IMR-90 (cell line): ENCODE measurements around the gene RERE. TPM values are rescaled to one million over a fixed set of nuclear protein-coding genes. Genes with fewer than 3 reads are reported as not detected.

Experiments
- ATAC-seq: fragments of 200-7000 bp; cut with Tn5 transposase; 2 replicates; pipeline ENCODE4 v1.9.1; 2020; ENCODE audit warnings: low read depth, mild to moderate bottlenecking, moderate library complexity
- BruUV-seq: library from RNA; stranded (reverse); fragments of 400-500 nt; replicated peaks from 2 replicates; lab custom pipeline; 2021; lab: Mats Ljungman, UMichigan
- CTCF ChIA-PET: fragments of 300-600 bp; formaldehyde crosslinking; extraction: SDS; loops from one replicate; lab custom pipeline; 2021; ENCODE audit warnings: antibody characterized with exemption; lab: Yijun Ruan, JAX
- POLR2A ChIA-PET: fragments of 300-600 bp; sonication (Branson Sonifier 250); formaldehyde crosslinking; loops from one replicate; lab custom pipeline; 2022; ENCODE audit warnings: antibody characterized with exemption; ENCODE audit not compliant: unreplicated experiment; lab: Charles Lee
- DNase-seq: peaks from one replicate; pipeline ENCODE4 v3.0.0; 2013
- H2AFZ ChIP-seq: replicated peaks from 2 replicates; pipeline ENCODE3; 2013; ENCODE audit warnings: low read length, mild to moderate bottlenecking; ENCODE audit not compliant: poor library complexity
- H2AK5ac ChIP-seq: 2 replicates; pipeline ENCODE4 v1.6.1; 2013; ENCODE audit warnings: low read depth, low read length, inconsistent platforms
- H2AK9ac ChIP-seq: replicated peaks from 2 replicates; pipeline ENCODE3; 2013; ENCODE audit warnings: mild to moderate bottlenecking, low read depth, low read length, moderate library complexity; ENCODE audit not compliant: poor library complexity
- H2BK120ac ChIP-seq: 2 replicates; pipeline ENCODE4 v1.6.1; 2013; ENCODE audit warnings: low read depth, low read length, inconsistent platforms
- H2BK15ac ChIP-seq: 3 replicates; pipeline ENCODE4 v1.6.1; 2013; ENCODE audit warnings: low read depth, low read length, inconsistent platforms
- H2BK20ac ChIP-seq: 2 replicates; pipeline ENCODE4 v1.6.1; 2013; ENCODE audit warnings: low read depth, mild to moderate bottlenecking, inconsistent platforms, low read length, moderate library complexity
- H2BK5ac ChIP-seq: 2 replicates; pipeline ENCODE4 v1.6.1; 2013; ENCODE audit warnings: mild to moderate bottlenecking, low read depth, low read length, inconsistent platforms; ENCODE audit not compliant: poor library complexity, severe bottlenecking
- H3K14ac ChIP-seq: replicated peaks from 2 replicates; pipeline ENCODE4 v1.6.1; 2013; ENCODE audit warnings: low read depth, low read length, inconsistent platforms
- H3K18ac ChIP-seq: 2 replicates; pipeline ENCODE4 v1.6.1; 2013; ENCODE audit warnings: low read depth, low read length, control low read depth
- H3K23ac ChIP-seq: 2 replicates; pipeline ENCODE4 v1.6.1; 2013; ENCODE audit warnings: low read depth, low read length, inconsistent platforms
- H3K27ac ChIP-seq: 2 replicates; pipeline ENCODE4 v1.5.1; 2013; ENCODE audit warnings: mild to moderate bottlenecking, control low read depth, low read length; ENCODE audit not compliant: insufficient read depth
- H3K27me3 ChIP-seq: 2 replicates; pipeline ENCODE4 v1.6.1; 2013; ENCODE audit warnings: low read length; ENCODE audit not compliant: control insufficient read depth, insufficient read depth
- H3K36me3 ChIP-seq: 2 replicates; pipeline ENCODE4 v1.6.1; 2013; ENCODE audit warnings: low read length, mixed read lengths; ENCODE audit not compliant: control insufficient read depth, insufficient read depth
- H3K4ac ChIP-seq: 2 replicates; pipeline ENCODE4 v1.6.1; 2013; ENCODE audit warnings: low read depth, low read length, inconsistent platforms
- H3K4me1 ChIP-seq: 2 replicates; pipeline ENCODE4 v1.6.1; 2013; ENCODE audit warnings: low read length, mixed read lengths; ENCODE audit not compliant: control insufficient read depth, insufficient read depth
- H3K4me2 ChIP-seq: 2 replicates; pipeline ENCODE4 v1.6.1; 2013; ENCODE audit warnings: low read depth, mild to moderate bottlenecking, control low read depth, low read length, moderate library complexity
- H3K4me3 ChIP-seq: 2 replicates; pipeline ENCODE4 v1.5.1; 2013; ENCODE audit warnings: low read depth, mild to moderate bottlenecking, control low read depth, low read length, moderate library complexity; ENCODE audit not compliant: insufficient read depth
- H3K56ac ChIP-seq: 2 replicates; pipeline ENCODE4 v1.6.1; 2013; ENCODE audit warnings: low read length, inconsistent platforms; ENCODE audit not compliant: insufficient read depth; ENCODE audit errors: extremely low read depth
- H3K79me1 ChIP-seq, 2 experiments: 2 replicates each; pipeline ENCODE4 v1.6.1; 2013; ENCODE audit warnings: low read length in 2 of 2, inconsistent platforms in 1 of 2, low read depth in 1 of 2
- H3K9ac ChIP-seq: 2 replicates; pipeline ENCODE4 v1.6.1; 2013; ENCODE audit warnings: low read depth, low read length, control low read depth
- H3K9me1 ChIP-seq: 2 replicates; pipeline ENCODE4 v1.6.1; 2013; ENCODE audit warnings: low read length, inconsistent platforms; ENCODE audit not compliant: insufficient read depth
- H3K9me3 ChIP-seq: 2 replicates; pipeline ENCODE4 v1.6.1; 2013; ENCODE audit warnings: low read length; ENCODE audit not compliant: control insufficient read depth, insufficient read depth
- H4K20me1 ChIP-seq: 2 replicates; pipeline ENCODE4 v1.6.1; 2013; ENCODE audit warnings: low read length, inconsistent platforms; ENCODE audit not compliant: insufficient read depth
- H4K5ac ChIP-seq: 2 replicates; pipeline ENCODE4 v1.6.1; 2013; ENCODE audit warnings: mild to moderate bottlenecking, low read depth, low read length, control low read depth
- H4K8ac ChIP-seq, 2 experiments: 2 replicates each; pipeline ENCODE4 v1.6.1; 2013; ENCODE audit warnings: low read depth in 2 of 2, low read length in 2 of 2, control low read depth in 1 of 2, inconsistent platforms in 1 of 2
- H4K91ac ChIP-seq: 2 replicates; pipeline ENCODE4 v1.6.1; 2013; ENCODE audit warnings: low read depth, low read length, inconsistent platforms; ENCODE audit not compliant: insufficient read depth
- CHD1 ChIP-seq: IDR thresholded peaks from 2 replicates; pipeline ENCODE4 v1.6.1; 2012; ENCODE audit warnings: low read depth, low read length, improper control_type of control experiment
- MXI1 ChIP-seq: IDR thresholded peaks from 2 replicates; pipeline ENCODE4 v1.6.1; 2012; ENCODE audit warnings: low read depth, mild to moderate bottlenecking, low read length, moderate library complexity, borderline replicate concordance
- POLR2A ChIP-seq: IDR thresholded peaks from 2 replicates; pipeline ENCODE4 v1.6.1; 2012; ENCODE audit warnings: mild to moderate bottlenecking, low read depth, low read length
- RAD21 ChIP-seq: IDR thresholded peaks from 2 replicates; pipeline ENCODE4 v1.6.1; 2012; ENCODE audit warnings: low read length, improper control_type of control experiment
- RFX5 ChIP-seq: IDR thresholded peaks from 2 replicates; pipeline ENCODE4 v1.8.0; 2012; ENCODE audit warnings: low read depth, mild to moderate bottlenecking, low read length, moderate library complexity
- WGBS, 2 experiments: methylation state at CpG; one replicate each; pipeline versions ENCODE4 v1.1.5 to v1.1.7; 2013; ENCODE audit warnings: missing lambda C conversion rate in 2 of 2; ENCODE audit not compliant: insufficient read length in 1 of 2; ENCODE audit errors: extremely low coverage in 2 of 2; 5-methylcytosine and 5-hydroxymethylcytosine counted together
- dilution Hi-C: fragments of 300-500 bp; cut with HindIII; formaldehyde crosslinking; loops from one replicate; pipeline ENCODE4 v1.14.3; 2018; ENCODE audit warnings: low sequenced_read_pairs; ENCODE audit not compliant: unreplicated experiment
- in situ Hi-C: fragments of 300-500 bp; cut with MboI; formaldehyde crosslinking; loops from 3 replicates; pipeline ENCODE4 v1.14.3; 2019; ENCODE audit warnings: low sequenced_read_pairs, inconsistent platforms, mixed read lengths
- intact Hi-C: fragments of 100-400 bp; cut with micrococcal nuclease; formaldehyde crosslinking; loops from 2 replicates; pipeline ENCODE4 v1.10.0; 2022
- polyA plus RNA-seq, 3 experiments: library from polyadenylated mRNA; depleted of rRNA; stranded (reverse); fragments of >200 nt; gene quantifications; 2 replicates each; pipeline ENCODE4 v1.2.3, GENCODE V29; 2012; ENCODE audit warnings: low replicate concordance in 1 of 3
- total RNA-seq: library from RNA; depleted of rRNA; stranded (reverse); fragments of >200 nt; gene quantifications from 2 replicates; pipeline ENCODE4 v1.2.3, GENCODE V29; 2012

The RERE gene
- total and polyA plus RNA-seq, 2 of the 4 experiments (the other 2 are of a cell fraction): 11.5 to 25.1 TPM

DNA sequence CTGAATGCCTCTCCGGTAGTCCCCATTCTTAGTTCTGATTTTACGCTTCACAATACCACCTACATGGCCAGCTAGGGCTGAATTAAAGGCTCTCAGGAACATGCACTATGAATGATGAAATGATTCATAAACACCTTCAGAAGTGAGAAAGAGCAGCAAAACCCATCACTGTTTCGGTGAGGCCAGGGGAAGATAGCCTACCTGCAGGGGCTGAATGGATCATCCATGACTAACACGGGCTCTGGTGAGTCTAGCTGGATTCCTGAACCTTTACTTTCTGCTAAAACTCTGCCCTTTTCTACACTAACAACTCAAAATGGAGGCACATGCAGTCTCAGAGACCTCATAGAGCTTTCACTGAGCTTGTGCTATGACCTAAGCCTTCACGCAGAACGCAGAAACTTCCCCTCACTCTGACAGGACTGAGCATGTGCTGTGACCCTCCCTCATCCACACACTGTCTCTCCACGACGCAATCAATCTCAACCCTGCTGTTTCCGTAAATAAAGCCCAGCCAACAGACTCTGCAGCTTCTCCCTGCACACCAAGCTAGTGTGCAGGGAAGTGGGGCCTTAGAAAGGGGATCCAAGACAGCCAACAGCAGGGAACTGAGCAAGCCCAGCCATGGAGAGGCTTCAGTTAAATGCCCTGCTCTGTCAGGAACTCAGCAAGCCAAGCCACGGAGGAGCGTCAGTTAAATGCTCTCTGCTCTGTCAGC is 291.7 kb downstream of the RERE start:
- H3K14ac ChIP-seq: peak overlapping the region; percentile 65
- DNase-seq (peak; percentile 96), ATAC-seq (peak; percentile 91)
- intact Hi-C loops: loop anchor here (5.0 kb wide), 1 partner anchor 103 kb away; no protein-coding TSS in a partner anchor
- peak overlapping the region; percentile 74 for H4K91ac ChIP-seq
- peak overlapping the region; percentile 66 for H3K23ac ChIP-seq
- TF ChIP-seq POLR2A (peak; percentile 22; the same call in 1 of the 2 replicates), CHD1 (peak; percentile 11; the same call in 1 of the 2 replicates), MXI1 (peak; percentile 95), RFX5 (no peak), RAD21 (peak; percentile 27; the same call in 1 of the 2 replicates)
- peak overlapping the region; percentile 3 for H2AK9ac ChIP-seq
- H4K20me1 ChIP-seq: no peaks in the 10 kb centered on the region
- H3K36me3 ChIP-seq: peaks cover 8% of the 10 kb centered on the region
- CTCF ChIA-PET: interaction anchor here (0.5 to 0.6 kb wide), 4 partner anchors 11 to 437 kb away, joined by 3 to 6 read pairs (median 4); no protein-coding TSS in a partner anchor
- WGBS, 2 experiments: 0% methylated on average over 2 of the region's 11 CpGs; no CpG with 5 or more reads in 1 of the 2 experiments
- H2BK120ac ChIP-seq: peak overlapping the region; percentile 35
- in situ Hi-C loops: no loop called here
- peaks cover 11% of the 10 kb centered on the region for H3K4me1 ChIP-seq
- H3K79me1 ChIP-seq: peaks cover 23 to 72% of the 10 kb centered on the region in 2 experiments
- H3K56ac ChIP-seq: peak overlapping the region; percentile 44
- peak overlapping the region; percentile 48 for H2BK20ac ChIP-seq
- H4K8ac ChIP-seq: peak overlapping the region; percentile 1 to 47; a peak in 3 of 4 replicates
- peak overlapping the region; percentile 32 for H3K4me3 ChIP-seq
- dilution Hi-C loops: no loop called here
- H2BK5ac ChIP-seq: peak overlapping the region; percentile 61
- BruUV-seq: no TSS peak
- H3K27me3 ChIP-seq: no peaks in the 10 kb centered on the region
- peak overlapping the region; percentile 27 for H3K9ac ChIP-seq
- POLR2A ChIA-PET: interaction anchor here (0.6 to 1.0 kb wide), 2 partner anchors 9 to 21 kb away, joined by 3 to 6 read pairs; no protein-coding TSS in a partner anchor
- H3K4ac ChIP-seq: peak overlapping the region; percentile 74
- peak overlapping the region; percentile 67 for H3K4me2 ChIP-seq
- H3K18ac ChIP-seq: peak overlapping the region; percentile 10
- H3K9me3 ChIP-seq: no peaks in the 10 kb centered on the region
- H2AK5ac ChIP-seq: peak overlapping the region; percentile 39; the same call in 1 of the 2 replicates
- peak overlapping the region; percentile 9; the same call in 1 of the 3 replicates for H2BK15ac ChIP-seq
- peak overlapping the region; percentile 43 for H2AFZ ChIP-seq
- peak overlapping the region; percentile 59 for H3K27ac ChIP-seq
- H4K5ac ChIP-seq: peak overlapping the region; percentile 47
- peaks cover 8% of the 10 kb centered on the region for H3K9me1 ChIP-seq
